Stimulated activated naive CD8-positive, alpha-beta T cell treated with anti-CD3 and anti-CD28 coated beads, Interleukin-15, Interleukin-2, amounts not matched to agents 100 ng/mL and 50 ng/mL, for 24 hours (primary cell): ENCODE results near the gene DENND5B.
A peak's percentile ranks its signal among the peaks of the same experiment; 100 is the strongest.
"Not testable (repeated sequence)": the region's sequence is repeated elsewhere in the genome, so short reads cannot be mapped to it uniquely, and the experiment has no call there.

Source experiments
- H3K27ac Mint-ChIP-seq: one replicate; pipeline ENCODE4 v1.8.0; 2021; ENCODE audit warnings: mild to moderate bottlenecking, mixed read lengths
- H3K27me3 Mint-ChIP-seq: one replicate; pipeline ENCODE4 v1.8.0; 2021; ENCODE audit warnings: mixed read lengths
- H3K36me3 Mint-ChIP-seq: one replicate; pipeline ENCODE4 v1.8.0; 2021; ENCODE audit warnings: low read depth, mixed read lengths
- H3K4me1 Mint-ChIP-seq: one replicate; pipeline ENCODE4 v1.8.0; 2021; ENCODE audit warnings: low read depth, mixed read lengths
- H3K4me3 Mint-ChIP-seq: one replicate; pipeline ENCODE4 v1.8.0; 2021; ENCODE audit warnings: mild to moderate bottlenecking, mixed read lengths
- H3K9me3 Mint-ChIP-seq: one replicate; pipeline ENCODE4 v1.8.0; 2021; ENCODE audit warnings: mixed read lengths

DENND5B gene

DNA sequence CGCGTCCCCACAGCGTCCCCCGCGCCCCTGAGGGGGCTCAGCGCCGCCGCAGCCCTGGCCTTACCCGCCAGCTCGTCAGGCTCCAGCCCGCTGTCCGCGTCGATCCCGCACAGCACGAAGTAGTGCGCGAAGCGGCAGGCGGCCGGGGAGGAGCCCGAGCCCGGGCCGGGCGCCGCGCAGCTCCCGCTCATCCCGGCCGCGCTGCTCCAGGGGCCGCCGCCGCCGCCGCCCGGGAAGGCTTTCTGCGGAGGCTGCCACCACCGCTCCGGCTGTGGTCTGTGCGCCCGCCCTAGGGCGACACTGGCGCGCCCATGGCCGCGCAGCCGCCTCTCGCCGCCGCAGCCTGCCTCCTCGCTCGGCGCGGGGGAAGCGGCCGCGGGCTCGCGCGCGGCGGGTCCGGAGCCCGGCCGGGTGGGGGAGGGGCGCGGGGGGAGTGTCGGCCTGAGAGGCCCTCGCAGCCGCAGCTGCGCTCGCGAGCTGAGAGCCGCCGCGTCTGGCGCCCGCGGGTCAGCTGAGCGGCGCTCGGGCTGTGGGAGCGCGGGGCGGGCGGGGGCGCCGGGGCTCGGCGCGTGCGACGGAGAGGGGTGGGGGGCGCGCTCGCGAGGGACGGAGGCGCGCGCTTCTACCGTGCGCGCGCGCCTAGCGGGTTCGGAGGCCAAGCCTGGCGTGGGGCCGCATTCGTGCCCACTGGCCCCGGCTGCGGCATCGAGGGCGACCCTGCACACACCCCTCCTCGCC, at the start of gene DENND5B:
DENND5B (minus strand) TSS at position 495 of the 738 bp plus-strand sequence; CDS start at position 191, 304 bp downstream.
- Mint-ChIP-seq H3K36me3 (no peaks in the 10 kb centered on the region), H3K4me1 (peaks cover 19% of the 10 kb centered on the region), H3K27me3 (peaks cover 40% of the 10 kb centered on the region), H3K9me3 (peaks cover 4% of the 10 kb centered on the region), H3K27ac (peak within 1 kb of the TSS; percentile 6), H3K4me3 (peak within 1 kb of the TSS; percentile 85)

DNA sequence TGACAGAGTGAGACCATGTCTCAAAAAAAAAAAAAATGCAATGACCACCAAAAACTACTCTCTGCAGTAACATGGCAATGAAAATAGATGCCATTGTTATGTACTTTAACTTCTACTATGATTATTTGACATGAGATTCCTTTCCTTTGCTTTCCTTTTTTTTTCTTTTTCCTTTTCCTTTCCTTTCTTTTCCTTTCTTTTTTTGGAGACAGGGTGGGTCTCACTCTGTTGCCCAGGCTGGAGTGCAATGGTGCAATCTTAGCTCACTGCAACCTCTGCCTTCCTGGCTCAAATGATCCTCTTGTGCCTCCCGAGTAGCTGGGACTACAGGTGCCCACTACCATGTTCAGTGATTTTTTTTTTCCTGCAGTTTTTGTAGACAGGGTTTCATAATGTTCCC, 43.7 kb upstream of the DENND5B start:
- no peak overlapping the region for H3K27ac Mint-ChIP-seq
- H3K4me1 Mint-ChIP-seq: peaks cover 9% of the 10 kb centered on the region
- H3K36me3 Mint-ChIP-seq: no peaks in the 10 kb centered on the region
- no peaks in the 10 kb centered on the region for H3K9me3 Mint-ChIP-seq
- H3K4me3 Mint-ChIP-seq: no peak overlapping the region
- H3K27me3 Mint-ChIP-seq: no peaks in the 10 kb centered on the region

- Mint-ChIP-seq H3K27ac (no peak overlapping the region), H3K4me3 (no peak overlapping the region)
These were observed 42.5 kb upstream of the DENND5B start for GRCh38 chr12:31633464-31633863.

GRCh38 chr12:31631809-31632208, 40.9 kb upstream of the DENND5B start:
- Mint-ChIP-seq H3K27me3 (no peaks in the 10 kb centered on the region), H3K9me3 (no peaks in the 10 kb centered on the region), H3K36me3 (no peaks in the 10 kb centered on the region), H3K27ac (no peak overlapping the region), H3K4me1 (peaks cover 8% of the 10 kb centered on the region), H3K4me3 (no peak overlapping the region)

More at GRCh38 chr12:31633464-31633863, 42.5 kb upstream of the DENND5B start:
- no peaks in the 10 kb centered on the region for H3K9me3 Mint-ChIP-seq
- peaks cover 9% of the 10 kb centered on the region for H3K4me1 Mint-ChIP-seq
- H3K36me3 Mint-ChIP-seq: no peaks in the 10 kb centered on the region
- H3K27me3 Mint-ChIP-seq: no peaks in the 10 kb centered on the region

DNA sequence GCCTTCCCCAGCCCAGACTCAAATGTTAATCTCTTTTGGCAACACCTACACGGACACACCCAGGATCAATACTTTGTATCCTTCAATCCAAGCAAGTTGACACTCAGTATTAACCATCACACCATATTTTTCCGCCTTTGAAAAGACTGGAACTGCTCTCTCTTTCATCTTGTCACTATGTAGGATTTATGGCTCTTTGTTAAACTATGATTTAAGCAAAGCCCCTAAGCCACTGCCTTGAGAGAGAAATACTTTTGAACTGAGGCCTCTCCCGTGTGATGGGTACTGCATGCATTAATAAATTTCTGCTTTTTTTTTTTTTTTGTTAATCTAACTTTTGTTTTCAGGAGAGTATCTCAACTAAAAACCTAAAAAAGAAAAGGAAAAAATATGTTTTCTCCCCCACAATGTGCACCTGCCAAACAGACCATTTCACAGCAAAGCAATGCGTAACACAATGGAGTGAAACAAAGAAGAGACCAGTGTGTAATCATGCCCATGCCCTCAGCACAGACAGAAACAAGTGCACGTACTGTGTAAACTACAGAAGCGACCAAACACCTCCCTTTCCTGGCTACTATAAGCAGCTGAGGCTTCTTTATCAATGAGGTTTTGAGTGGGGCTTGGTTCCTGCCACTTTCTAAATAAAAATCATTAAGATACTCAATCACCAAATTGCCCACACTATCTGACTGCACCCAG, 40.2 kb upstream of the DENND5B start:
- peaks cover 1% of the 10 kb centered on the region for H3K9me3 Mint-ChIP-seq
- H3K36me3 Mint-ChIP-seq: no peaks in the 10 kb centered on the region
- H3K4me1 Mint-ChIP-seq: peaks cover 1% of the 10 kb centered on the region
- H3K27me3 Mint-ChIP-seq: no peaks in the 10 kb centered on the region
- H3K4me3 Mint-ChIP-seq: no peak overlapping the region
- H3K27ac Mint-ChIP-seq: no peak overlapping the region

GRCh38 chr12:31629756-31630732, 39.1 kb upstream of the DENND5B start:
- Mint-ChIP-seq H3K36me3 (no peaks in the 10 kb centered on the region), H3K27me3 (no peaks in the 10 kb centered on the region), H3K9me3 (peaks cover 3% of the 10 kb centered on the region), H3K27ac (no peak overlapping the region), H3K4me1 (no peaks in the 10 kb centered on the region), H3K4me3 (no peak overlapping the region)

DNA sequence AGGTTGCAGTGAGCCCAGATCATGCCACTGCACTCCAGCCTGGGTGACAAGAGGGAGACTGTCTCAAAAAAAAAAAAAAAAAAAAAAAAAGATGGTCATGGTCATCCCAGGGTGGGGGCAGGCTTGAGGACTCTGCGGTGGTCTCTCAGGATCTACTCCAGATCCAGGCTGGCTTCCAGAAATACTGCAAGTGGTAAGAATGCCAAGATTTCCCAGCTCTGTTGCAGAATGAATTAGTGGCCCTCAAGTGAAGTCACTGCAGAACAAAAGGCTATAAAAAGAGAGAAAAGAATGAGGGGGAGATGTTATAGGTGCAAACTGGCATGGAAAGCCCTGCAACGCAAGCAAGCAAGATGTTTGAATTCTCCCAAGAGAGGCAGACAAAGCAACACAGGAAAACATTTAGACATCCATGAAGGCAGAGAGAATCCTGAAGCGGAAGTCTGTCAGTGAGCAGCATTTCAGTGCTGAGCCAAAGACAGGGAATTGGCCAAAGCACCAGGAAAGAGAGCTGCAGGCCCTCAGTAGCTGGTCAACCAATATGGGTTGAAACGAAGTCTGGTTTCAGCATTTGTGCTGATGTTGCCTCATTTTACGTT, 36.6 kb upstream of the DENND5B start:
- no peaks in the 10 kb centered on the region for H3K27me3 Mint-ChIP-seq
- no peak overlapping the region for H3K4me3 Mint-ChIP-seq
- H3K27ac Mint-ChIP-seq: no peak overlapping the region
- H3K36me3 Mint-ChIP-seq: no peaks in the 10 kb centered on the region
- no peaks in the 10 kb centered on the region for H3K4me1 Mint-ChIP-seq
- H3K9me3 Mint-ChIP-seq: peaks cover 3% of the 10 kb centered on the region

DNA sequence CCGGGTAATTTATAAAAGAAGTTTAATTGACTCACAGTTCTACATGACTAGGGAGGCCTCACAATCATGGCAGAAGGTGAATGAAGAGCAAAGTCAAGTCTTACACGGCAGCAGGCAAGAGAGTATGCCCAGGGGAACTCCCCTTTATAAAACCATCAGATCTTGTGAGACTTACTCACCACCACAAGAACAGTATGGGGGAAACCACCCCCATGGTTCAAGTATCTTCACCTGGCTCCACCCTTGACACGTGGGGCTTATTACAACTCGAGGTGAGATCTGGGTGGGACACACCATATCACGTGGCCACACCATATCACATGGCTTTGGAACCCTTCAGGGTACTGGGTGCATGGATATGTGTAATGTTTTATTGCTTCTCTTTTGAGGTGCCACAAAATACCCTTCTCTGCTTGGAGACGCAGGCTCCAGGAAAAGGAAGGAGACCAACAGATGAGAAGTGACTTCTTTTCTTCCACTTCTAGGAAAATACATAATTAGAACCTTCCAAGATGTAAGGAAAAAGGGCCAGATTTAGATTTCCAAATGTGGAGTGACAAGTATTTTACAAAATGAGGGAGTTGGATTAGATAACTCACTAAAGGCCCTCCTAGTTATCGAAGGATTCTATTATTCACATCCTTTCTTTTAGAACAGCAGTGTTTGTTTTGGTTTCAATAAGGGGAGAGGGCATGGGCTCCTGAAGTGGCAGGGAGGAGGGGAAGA, 35.5 kb upstream of the DENND5B start:
- H3K36me3 Mint-ChIP-seq: no peaks in the 10 kb centered on the region
- no peak overlapping the region for H3K4me3 Mint-ChIP-seq
- H3K27ac Mint-ChIP-seq: no peak overlapping the region
- no peaks in the 10 kb centered on the region for H3K27me3 Mint-ChIP-seq
- peaks cover 3% of the 10 kb centered on the region for H3K9me3 Mint-ChIP-seq
- no peaks in the 10 kb centered on the region for H3K4me1 Mint-ChIP-seq

GRCh38 chr12:31622038-31622437, 31.1 kb upstream of the DENND5B start:
- Mint-ChIP-seq H3K4me3 (no peak overlapping the region), H3K27ac (no peak overlapping the region), H3K4me1 (no peaks in the 10 kb centered on the region), H3K27me3 (no peaks in the 10 kb centered on the region), H3K36me3 (no peaks in the 10 kb centered on the region), H3K9me3 (peaks cover 3% of the 10 kb centered on the region)

- Mint-ChIP-seq H3K4me3 (no peak overlapping the region), H3K9me3 (no peaks in the 10 kb centered on the region), H3K27me3 (peaks cover 3% of the 10 kb centered on the region), H3K27ac (no peak overlapping the region), H3K36me3 (no peaks in the 10 kb centered on the region), H3K4me1 (no peaks in the 10 kb centered on the region)
These were observed 29.4 kb upstream of the DENND5B start for GRCh38 chr12:31620311-31620710.

DNA sequence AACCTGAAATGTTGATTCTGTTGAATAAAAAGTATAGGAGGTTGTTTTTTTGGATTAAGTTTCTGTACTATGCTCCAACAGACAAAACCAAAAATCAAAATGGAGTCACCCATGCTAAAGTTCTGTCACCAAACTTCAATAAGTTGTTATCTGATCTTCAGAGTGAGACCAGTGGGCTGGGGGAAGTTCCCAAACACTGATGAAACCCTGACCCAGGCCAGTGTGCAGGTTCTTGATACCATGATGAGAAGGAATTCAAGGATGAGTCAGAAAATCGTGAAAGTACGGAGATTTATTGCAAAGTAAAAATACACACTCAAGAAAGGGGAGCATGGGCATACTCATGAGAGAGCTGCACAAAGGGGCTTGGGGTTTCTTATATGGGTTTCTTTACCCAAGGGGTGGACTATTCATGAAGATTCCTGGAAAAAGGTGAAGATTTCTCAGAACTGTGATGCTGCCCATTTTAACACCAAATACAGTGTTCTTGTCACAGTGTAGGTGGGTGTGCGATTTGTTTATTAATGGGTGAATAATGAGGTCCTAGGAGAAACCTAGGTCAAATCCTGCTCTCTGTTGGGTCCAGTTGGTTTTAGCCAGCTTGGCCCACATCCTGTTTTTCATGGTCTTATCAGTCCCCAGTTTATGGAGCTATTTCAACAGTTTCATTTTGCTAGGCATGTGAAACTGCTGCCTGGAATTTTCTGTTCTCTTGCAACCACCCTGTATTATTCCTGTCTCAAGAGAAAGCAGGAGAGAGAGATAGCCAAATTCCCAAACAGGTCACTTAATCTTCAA, 27.5 kb upstream of the DENND5B start:
- peaks cover 3% of the 10 kb centered on the region for H3K27me3 Mint-ChIP-seq
- H3K4me1 Mint-ChIP-seq: no peaks in the 10 kb centered on the region
- H3K9me3 Mint-ChIP-seq: no peaks in the 10 kb centered on the region
- no peaks in the 10 kb centered on the region for H3K36me3 Mint-ChIP-seq
- H3K4me3 Mint-ChIP-seq: no peak overlapping the region
- no peak overlapping the region for H3K27ac Mint-ChIP-seq

- no peaks in the 10 kb centered on the region for H3K4me1 Mint-ChIP-seq
- no peak overlapping the region for H3K27ac Mint-ChIP-seq
These were observed 21.9 kb upstream of the DENND5B start for GRCh38 chr12:31612819-31613218.

DNA sequence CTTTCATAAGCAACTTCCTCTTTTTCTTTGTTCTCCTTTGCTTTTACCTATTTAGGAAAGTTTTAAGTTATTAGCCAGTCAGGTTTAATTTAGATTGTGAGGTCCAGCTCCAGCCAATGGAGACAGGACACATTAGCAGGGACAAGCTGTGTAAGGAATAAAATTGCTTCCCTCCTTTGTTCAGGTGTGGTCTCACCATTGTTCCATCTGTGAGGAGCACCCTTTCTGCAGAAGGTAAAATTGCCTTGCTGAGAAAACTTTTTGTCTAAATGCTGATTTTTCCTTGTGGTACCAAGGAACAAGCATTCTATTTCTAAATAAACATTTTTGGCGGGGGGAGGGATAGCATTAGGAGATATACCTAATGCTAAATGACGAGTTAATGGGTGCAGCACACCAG, 17.4 kb upstream of the DENND5B start:
- H3K4me3 Mint-ChIP-seq, H3K36me3 Mint-ChIP-seq, H3K27me3 Mint-ChIP-seq, H3K4me1 Mint-ChIP-seq, H3K27ac Mint-ChIP-seq: not testable (repeated sequence)
- peaks cover 15% of the 10 kb centered on the region for H3K9me3 Mint-ChIP-seq

More at GRCh38 chr12:31612819-31613218, 21.9 kb upstream of the DENND5B start:
- Mint-ChIP-seq H3K36me3 (no peaks in the 10 kb centered on the region), H3K9me3 (peaks cover 8% of the 10 kb centered on the region), H3K27me3 (peaks cover 3% of the 10 kb centered on the region), H3K4me3 (no peak overlapping the region)
